B cell (primary cell): ENCODE measurements around the gene IL18R1. TPM values are rescaled to one million over a fixed set of nuclear protein-coding genes. Genes with fewer than 3 reads are reported as not detected.

Experiments used
- ATAC-seq: fragments of 200-7000 bp; cut with Tn5 transposase; one replicate; pipeline ENCODE4 v1.10.0; 2021; ENCODE audit warnings: low read depth, mild to moderate bottlenecking, moderate number of reproducible peaks, moderate library complexity
- CTCF ChIA-PET: fragments of 350-600 bp; sonication (Branson Sonifier 250); formaldehyde crosslinking; loops from one replicate; lab custom pipeline; 2021; ENCODE audit warnings: antibody characterized with exemption, inconsistent platforms; lab: Charles Lee
- POLR2A ChIA-PET: fragments of 350-600 bp; sonication (Branson Sonifier 250); formaldehyde crosslinking; loops from one replicate; lab custom pipeline; 2021; ENCODE audit warnings: antibody characterized with exemption; lab: Charles Lee
- DNase-seq: peaks from one replicate; pipeline ENCODE4 v3.0.0; 2013
- H2AFZ ChIP-seq: 2 replicates; pipeline ENCODE4 v1.6.1; 2012; ENCODE audit warnings: mild to moderate bottlenecking, low read depth, low read length; ENCODE audit not compliant: insufficient read depth, poor library complexity, severe bottlenecking
- H3K27ac ChIP-seq, 2 donors: 1 replicate in 1 of 2; 2 replicates in 1 of 2; pipeline ENCODE4 v1.5.1; 2012 to 2013; ENCODE audit warnings: low read length in 2 of 2, mild to moderate bottlenecking in 2 of 2, moderate library complexity in 1 of 2
- H3K27me3 ChIP-seq, 4 experiments: fragments of 200-600 bp in 1 of 4; sonication (generic) in 1 of 4; replicated peaks in 1 of 4; 1 replicate in 2 of 4; 2 replicates in 2 of 4; pipeline versions ENCODE4 v1.6.1 to v1.7.0; 2013 to 2016; ENCODE audit warnings: low read length in 3 of 4, mild to moderate bottlenecking in 2 of 4, mixed read lengths in 1 of 4, moderate library complexity in 1 of 4; ENCODE audit not compliant: insufficient read depth in 4 of 4, control insufficient read depth in 3 of 4; ENCODE audit errors: control extremely low read depth in 1 of 4
- H3K36me3 ChIP-seq, 2 experiments: replicated peaks in 1 of 2; 1 replicate in 1 of 2; 2 replicates in 1 of 2; pipeline versions ENCODE4 v1.6.1 to v1.7.1; 2013; ENCODE audit warnings: low read length in 1 of 2; ENCODE audit not compliant: insufficient read depth in 2 of 2, control insufficient read depth in 1 of 2; ENCODE audit errors: control extremely low read depth in 1 of 2, extremely low read depth in 1 of 2
- H3K4me1 ChIP-seq, 2 donors: fragments of 200-600 bp in 1 of 2; sonication (generic) in 1 of 2; 1 replicate in 1 of 2; 2 replicates in 1 of 2; pipeline versions ENCODE4 v1.5.1 to v1.6.1; 2013 to 2017; ENCODE audit warnings: low read length in 2 of 2; ENCODE audit not compliant: control insufficient read depth in 2 of 2, insufficient read depth in 2 of 2
- H3K4me2 ChIP-seq: replicated peaks from 2 replicates; pipeline ENCODE3; 2012; ENCODE audit warnings: mild to moderate bottlenecking, low read depth, low read length; ENCODE audit not compliant: poor library complexity, severe bottlenecking
- H3K4me3 ChIP-seq, 5 experiments: fragments of 200-600 bp in 1 of 5; sonication (generic) in 1 of 5; 1 replicate in 3 of 5; 2 replicates in 2 of 5; pipeline versions ENCODE4 v1.5.1 to v1.7.0; 2011 to 2016; ENCODE audit warnings: low read length in 4 of 5, mild to moderate bottlenecking in 4 of 5, low read depth in 2 of 5, control low read depth in 1 of 5, moderate library complexity in 1 of 5; ENCODE audit not compliant: insufficient read depth in 1 of 5; ENCODE audit errors: control extremely low read depth in 1 of 5, extremely low read depth in 1 of 5
- H3K79me2 ChIP-seq: fragments of 200-600 bp; sonication (generic); one replicate; pipeline ENCODE4 v1.6.0; 2016; ENCODE audit warnings: low read length; ENCODE audit not compliant: control insufficient read depth, insufficient read depth
- H3K9ac ChIP-seq: fragments of 200-600 bp; sonication (generic); 2 replicates; pipeline ENCODE4 v1.6.1; 2017; ENCODE audit warnings: mild to moderate bottlenecking, low read length, moderate library complexity
- H3K9me3 ChIP-seq, 3 donors: one replicate each; pipeline versions ENCODE4 v1.6.1 to v1.7.1; 2013; ENCODE audit warnings: low read length in 2 of 3; ENCODE audit not compliant: control insufficient read depth in 2 of 3, insufficient read depth in 1 of 3; ENCODE audit errors: control extremely low read depth in 1 of 3
- H4K20me1 ChIP-seq: 2 replicates; pipeline ENCODE4 v1.6.0; 2012; ENCODE audit warnings: mild to moderate bottlenecking, low read length; ENCODE audit not compliant: insufficient read depth, control insufficient read depth, poor library complexity, severe bottlenecking
- H3K27ac Mint-ChIP-seq: one replicate; pipeline ENCODE4 v1.8.0; 2021; ENCODE audit warnings: mixed read lengths
- H3K27me3 Mint-ChIP-seq: one replicate; pipeline ENCODE4 v1.8.0; 2021; ENCODE audit warnings: mixed read lengths
- H3K4me1 Mint-ChIP-seq: one replicate; pipeline ENCODE4 v1.8.0; 2021; ENCODE audit warnings: mixed read lengths
- H3K4me3 Mint-ChIP-seq: one replicate; pipeline ENCODE4 v1.8.0; 2021; ENCODE audit warnings: mixed read lengths
- H3K9me3 Mint-ChIP-seq: one replicate; pipeline ENCODE4 v1.8.0; 2022; ENCODE audit warnings: mixed read lengths; ENCODE audit not compliant: insufficient read depth
- EZH2 ChIP-seq: IDR thresholded peaks from 2 replicates; pipeline ENCODE4 v1.6.1; 2012; ENCODE audit warnings: borderline replicate concordance, low read depth, mild to moderate bottlenecking, moderate library complexity, low read length; ENCODE audit not compliant: insufficient read depth, poor library complexity, severe bottlenecking
- WGBS: methylation state at CpG from one replicate; pipeline ENCODE4 v1.1.5; 2013; ENCODE audit warnings: missing lambda C conversion rate; ENCODE audit not compliant: insufficient coverage; 5-methylcytosine and 5-hydroxymethylcytosine counted together
- intact Hi-C: fragments of 100-400 bp; cut with micrococcal nuclease; formaldehyde crosslinking; loops from one replicate; pipeline ENCODE4 v1.10.0; 2022
- polyA plus RNA-seq: library from polyadenylated mRNA; depleted of rRNA; stranded (reverse); fragments of >200 nt; gene quantifications from 2 replicates; pipeline ENCODE4 v1.2.3, GENCODE V29; 2012
- total RNA-seq, 2 donors: library from RNA; stranded (reverse); fragments of 120-200 nt in 1 of 2; gene quantifications; 1 replicate in 1 of 2; 2 replicates in 1 of 2; pipeline versions ENCODE4 v1.2.3 to v1.2.4, GENCODE V29; 2013 to 2022
- TF ChIP-seq, protein P1 (sequence below): fragments of 200-600 bp; IDR thresholded peaks from one replicate; pipeline ENCODE4 v1.8.0; 2022; ENCODE audit warnings: antibody characterized with exemption, mild to moderate bottlenecking

Gene IL18R1
- total and polyA plus RNA-seq, 2 donors (not counting 1 experiment from before 2014, with no cell fraction given) = 1.1 TPM

- no peak overlapping the region for H3K4me3 ChIP-seq
- H3K79me2 ChIP-seq = no peaks in the 10 kb centered on the region
- no peaks in the 10 kb centered on the region for H4K20me1 ChIP-seq
- no peaks in the 10 kb centered on the region for H3K27me3 ChIP-seq
- H3K4me2 ChIP-seq = no peak overlapping the region
- 100% methylated on average over 2 of the region's 3 CpGs for WGBS
- H3K9me3 ChIP-seq = no peaks in the 10 kb centered on the region
- intact Hi-C loops = no loop called here
- H3K36me3 ChIP-seq = no peaks in the 10 kb centered on the region
- H2AFZ ChIP-seq = no peak overlapping the region
- ATAC-seq = no peak
- CTCF ChIA-PET = interaction anchor here (0.6 kb wide), 1 partner anchor 13 kb away, joined by 3 read pairs; no protein-coding TSS in a partner anchor
- POLR2A ChIA-PET = no interaction called here
- H3K4me1 Mint-ChIP-seq = peaks cover 2% of the 10 kb centered on the region
- DNase-seq = no peak
- no peak overlapping the region for H3K27ac ChIP-seq
- no peaks in the 10 kb centered on the region for H3K9me3 Mint-ChIP-seq
- H3K27me3 Mint-ChIP-seq = no peaks in the 10 kb centered on the region
- no peak overlapping the region for H3K27ac Mint-ChIP-seq
- no peak overlapping the region for H3K4me3 Mint-ChIP-seq
- no peaks in the 10 kb centered on the region for H3K4me1 ChIP-seq
- H3K9ac ChIP-seq = no peak overlapping the region
- TF ChIP-seq EZH2 = no peak
- TF ChIP-seq, protein P1, sequence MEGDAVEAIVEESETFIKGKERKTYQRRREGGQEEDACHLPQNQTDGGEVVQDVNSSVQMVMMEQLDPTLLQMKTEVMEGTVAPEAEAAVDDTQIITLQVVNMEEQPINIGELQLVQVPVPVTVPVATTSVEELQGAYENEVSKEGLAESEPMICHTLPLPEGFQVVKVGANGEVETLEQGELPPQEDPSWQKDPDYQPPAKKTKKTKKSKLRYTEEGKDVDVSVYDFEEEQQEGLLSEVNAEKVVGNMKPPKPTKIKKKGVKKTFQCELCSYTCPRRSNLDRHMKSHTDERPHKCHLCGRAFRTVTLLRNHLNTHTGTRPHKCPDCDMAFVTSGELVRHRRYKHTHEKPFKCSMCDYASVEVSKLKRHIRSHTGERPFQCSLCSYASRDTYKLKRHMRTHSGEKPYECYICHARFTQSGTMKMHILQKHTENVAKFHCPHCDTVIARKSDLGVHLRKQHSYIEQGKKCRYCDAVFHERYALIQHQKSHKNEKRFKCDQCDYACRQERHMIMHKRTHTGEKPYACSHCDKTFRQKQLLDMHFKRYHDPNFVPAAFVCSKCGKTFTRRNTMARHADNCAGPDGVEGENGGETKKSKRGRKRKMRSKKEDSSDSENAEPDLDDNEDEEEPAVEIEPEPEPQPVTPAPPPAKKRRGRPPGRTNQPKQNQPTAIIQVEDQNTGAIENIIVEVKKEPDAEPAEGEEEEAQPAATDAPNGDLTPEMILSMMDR = no peak
Measured at GRCh38 chr2:102392096-102392495, 36.5 kb downstream of the IL18R1 start.

DNA sequence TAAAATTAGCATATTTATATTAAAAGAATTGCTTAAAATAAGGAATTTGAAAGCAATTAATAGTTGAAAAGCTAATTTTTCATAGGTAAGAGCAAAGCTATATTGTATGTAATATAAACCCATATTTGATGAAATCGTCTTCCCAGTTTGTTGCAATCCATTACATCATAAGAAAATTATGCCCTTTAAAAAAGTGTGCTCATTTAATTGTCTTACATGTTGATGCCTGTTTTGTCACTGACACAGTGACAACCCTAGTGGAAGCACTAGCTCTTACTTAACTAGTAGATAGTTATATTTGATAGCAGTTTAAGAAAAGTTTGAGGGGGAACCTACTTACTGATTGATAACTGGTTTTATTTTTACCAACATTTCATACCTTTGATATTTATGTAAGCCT is 37.3 kb downstream of the IL18R1 start:
- WGBS = no CpG with 5 or more reads among the region's 1 CpG
- TF ChIP-seq, protein P1 = no peak
- no peak for TF ChIP-seq EZH2
- H2AFZ ChIP-seq = no peak overlapping the region
- no peaks in the 10 kb centered on the region for H3K4me1 Mint-ChIP-seq
- no peaks in the 10 kb centered on the region for H3K36me3 ChIP-seq
- intact Hi-C loops = no loop called here
- H3K27ac ChIP-seq = no peak overlapping the region
- H3K9me3 ChIP-seq = no peaks in the 10 kb centered on the region
- no peak overlapping the region for H3K9ac ChIP-seq
- H3K4me3 ChIP-seq = no peak overlapping the region
- no peaks in the 10 kb centered on the region for H3K9me3 Mint-ChIP-seq
- ChIA-PET CTCF (no interaction called here), POLR2A (no interaction called here)
- H3K79me2 ChIP-seq = no peaks in the 10 kb centered on the region
- H4K20me1 ChIP-seq = no peaks in the 10 kb centered on the region
- no peak overlapping the region for H3K4me3 Mint-ChIP-seq
- H3K27me3 ChIP-seq = no peaks in the 10 kb centered on the region
- no peaks in the 10 kb centered on the region for H3K4me1 ChIP-seq
- H3K27me3 Mint-ChIP-seq = no peaks in the 10 kb centered on the region
- no peak overlapping the region for H3K27ac Mint-ChIP-seq
- no peak for DNase-seq
- ATAC-seq = no peak
- no peak overlapping the region for H3K4me2 ChIP-seq
